HG02973 (cell line): ENCODE data around the gene ANXA6.
A peak's percentile ranks its signal among the peaks of the same experiment; 100 is the strongest.

Experiments
- ATAC-seq: cut with Tn5 transposase; IDR thresholded peaks from one replicate; pipeline ENCODE4 v1.9.1; 2021; ENCODE audit warnings: moderate library complexity; ENCODE audit not compliant: unreplicated experiment

The ANXA6 gene

DNA sequence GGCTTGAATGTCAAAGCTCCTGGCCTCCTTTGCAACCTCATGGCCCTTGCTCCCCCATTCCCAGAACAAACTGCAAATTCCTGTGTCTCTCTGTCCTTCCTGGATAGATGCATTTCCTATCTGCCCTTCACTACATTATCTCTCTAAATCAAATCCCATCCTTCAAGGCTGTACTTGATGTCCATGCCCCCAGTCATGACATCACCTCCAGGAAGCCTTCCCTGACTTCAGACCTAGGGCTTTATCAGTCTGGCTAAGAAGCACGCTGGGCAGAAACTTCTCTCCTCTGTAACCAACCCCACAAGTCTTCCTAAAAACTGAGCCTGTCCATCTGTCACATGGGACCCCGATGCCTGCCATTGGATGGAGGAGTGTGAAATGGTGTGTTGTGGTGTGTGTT is 51.1 kb downstream of the ANXA6 start:
- ATAC-seq = no peak

- ATAC-seq = no peak
These were observed 51.5 kb downstream of the ANXA6 start for GRCh38 chr5:151106043-151106442.

DNA sequence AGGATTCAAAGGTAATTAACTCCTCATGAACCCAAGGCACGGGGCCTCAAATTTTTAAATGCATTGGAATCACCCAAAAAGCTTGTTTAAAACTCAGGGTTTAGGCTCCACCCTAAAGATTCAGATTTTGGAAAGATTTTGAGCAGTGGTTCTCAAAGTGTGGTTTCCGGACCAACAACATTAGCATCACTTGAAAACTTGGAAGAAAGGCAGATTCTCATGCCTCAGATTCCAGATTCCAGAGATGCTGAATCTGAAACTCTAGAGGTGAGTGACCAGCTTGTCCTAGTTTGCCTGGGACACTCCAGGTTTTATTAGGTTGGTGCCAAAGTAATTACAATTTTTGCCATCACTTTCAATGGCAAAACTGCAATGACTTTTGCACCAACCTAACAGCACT is 52.0 kb downstream of the ANXA6 start:
- no peak for ATAC-seq

- no peak for ATAC-seq
These were observed 52.8 kb downstream of the ANXA6 start for GRCh38 chr5:151104795-151105194.

GRCh38 chr5:151101746-151102145 is 55.8 kb downstream of the ANXA6 start:
- ATAC-seq = no peak

GRCh38 chr5:151101151-151101550 is 56.4 kb downstream of the ANXA6 start:
- no peak for ATAC-seq

DNA sequence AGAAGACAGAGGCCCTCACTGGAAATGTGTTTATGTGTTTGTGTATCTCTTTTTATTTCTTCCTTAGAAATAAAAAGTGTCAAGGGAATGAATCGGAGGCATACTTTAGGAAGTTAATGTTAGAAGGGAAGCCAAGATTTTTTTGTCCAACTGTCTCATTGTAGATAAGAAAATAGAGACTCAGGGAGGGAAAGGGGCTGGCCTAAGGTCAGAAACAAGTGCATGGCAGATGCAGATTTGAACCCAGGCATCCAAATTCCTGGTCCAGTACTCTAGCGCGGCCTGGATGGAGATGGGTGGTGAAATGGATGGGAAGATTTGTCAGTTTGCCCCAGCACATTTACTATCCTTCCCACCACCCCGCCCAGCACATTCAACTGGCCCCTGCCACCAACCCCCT is 56.9 kb downstream of the ANXA6 start:
- ATAC-seq = no peak

DNA sequence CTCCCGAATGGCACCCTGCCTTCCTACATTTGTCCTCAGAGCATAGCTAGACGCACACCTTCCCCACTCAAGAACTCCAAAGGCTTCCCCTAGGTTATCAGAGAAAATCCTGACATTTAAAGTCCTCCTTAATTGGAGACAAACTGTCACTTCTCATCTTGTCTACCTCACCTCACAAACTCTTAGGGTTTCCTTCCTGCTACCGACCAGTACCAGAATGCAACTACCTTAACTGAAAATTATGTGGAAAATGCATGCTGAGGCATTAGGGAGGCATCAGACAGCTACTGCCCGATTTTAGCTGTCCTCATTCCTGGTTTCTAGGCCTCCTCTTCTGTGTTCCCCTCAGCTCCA is 58.8 kb downstream of the ANXA6 start:
- ATAC-seq = no peak

DNA sequence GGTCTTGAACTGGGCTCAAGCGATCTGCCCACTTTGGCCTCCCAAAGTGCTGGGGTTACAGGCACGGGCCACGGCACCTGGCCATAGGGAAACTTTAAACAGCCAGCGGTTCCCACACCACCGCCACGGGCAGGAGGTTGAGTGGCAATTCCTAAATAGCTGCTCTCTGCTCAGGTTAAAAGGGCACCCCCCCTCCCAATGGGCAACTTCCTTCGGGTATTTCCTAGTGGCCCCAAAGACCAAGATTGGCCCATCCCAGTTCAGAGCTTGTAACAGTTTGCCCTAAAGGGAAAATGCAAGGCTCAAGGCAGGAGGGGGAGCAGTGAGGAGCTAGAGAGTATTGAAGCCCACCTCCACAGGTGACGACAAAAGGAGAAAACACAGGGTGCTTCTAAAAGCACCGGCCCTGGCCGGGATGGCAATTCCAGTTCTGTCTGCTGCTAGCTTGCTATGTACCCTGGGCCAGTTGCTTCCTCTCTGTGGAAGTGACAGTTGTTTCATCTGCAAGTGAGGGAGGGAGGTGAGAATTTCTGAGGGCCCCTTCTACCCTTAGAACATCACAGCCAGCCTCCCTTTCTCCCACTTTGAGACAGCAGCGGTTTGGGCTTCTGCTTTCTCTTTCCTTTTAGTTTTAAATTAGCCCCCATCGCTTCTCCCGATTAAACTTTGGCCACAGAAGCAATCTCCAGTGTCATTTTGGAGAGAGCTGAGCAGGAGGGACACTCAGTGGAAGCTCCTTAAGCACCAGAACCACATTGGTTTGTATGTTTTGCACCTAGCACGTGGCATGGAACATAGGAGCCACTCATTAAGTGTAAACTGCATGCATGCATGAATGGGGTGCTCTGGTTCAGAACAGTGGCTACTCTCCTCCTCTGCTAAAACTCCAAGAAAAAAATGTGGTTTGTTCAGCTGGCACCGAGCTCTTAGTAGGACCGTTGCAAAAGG is 59.5 kb downstream of the ANXA6 start:
- peak; percentile 41 for ATAC-seq

- no peak for ATAC-seq
These were observed 60.5 kb downstream of the ANXA6 start for GRCh38 chr5:151097061-151097460.

DNA sequence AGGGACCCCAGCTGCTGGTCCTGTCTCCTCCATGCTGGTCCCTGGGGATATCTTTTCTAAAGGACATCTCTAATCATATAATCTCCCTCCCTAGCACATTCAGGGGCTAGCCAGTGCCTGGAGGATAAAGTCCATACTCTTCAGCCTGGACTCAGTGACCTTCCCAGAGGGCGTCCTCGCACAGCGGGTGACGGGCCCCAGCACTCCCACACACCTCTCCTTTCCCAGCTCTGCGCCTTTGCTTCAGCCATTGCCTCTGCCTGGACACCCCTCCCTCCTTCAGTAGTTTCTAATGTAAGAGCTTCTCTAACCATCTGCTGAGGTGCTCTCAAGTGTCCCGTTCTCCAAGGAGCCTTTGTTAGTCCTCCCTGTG is 61.6 kb downstream of the ANXA6 start:
- ATAC-seq = no peak

DNA sequence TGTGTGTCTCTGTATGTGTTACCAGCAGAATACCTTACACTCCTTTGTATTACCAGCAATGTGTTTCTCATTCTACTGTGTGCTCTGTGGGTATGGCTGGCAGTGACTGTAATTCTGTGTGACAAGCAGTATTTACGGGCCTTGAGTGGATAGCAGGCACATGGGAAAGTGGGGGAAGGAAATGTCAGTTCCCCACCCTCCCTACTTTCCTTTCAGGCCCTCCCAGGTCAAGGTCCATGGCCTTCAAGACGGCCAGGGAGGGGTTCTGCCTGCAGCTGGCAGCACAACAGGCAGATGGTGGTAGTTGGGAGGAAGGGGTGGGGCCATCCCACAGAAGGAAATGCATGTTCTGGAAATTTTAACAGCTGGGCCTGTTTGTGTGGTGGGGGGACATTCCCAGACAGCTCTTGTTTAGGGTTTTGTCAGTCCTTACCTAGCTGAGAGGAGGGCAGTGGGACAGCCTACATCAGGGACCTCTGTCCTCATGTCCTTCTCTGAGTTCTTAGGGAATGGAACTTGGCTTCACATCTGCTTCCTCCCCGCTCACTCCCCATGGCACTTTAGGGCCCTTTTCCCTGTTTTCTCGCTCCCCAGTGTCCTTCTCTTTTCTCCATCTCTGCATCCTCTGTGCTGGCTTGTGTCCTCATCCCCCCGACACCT is 62.1 kb downstream of the ANXA6 start:
- no peak for ATAC-seq

DNA sequence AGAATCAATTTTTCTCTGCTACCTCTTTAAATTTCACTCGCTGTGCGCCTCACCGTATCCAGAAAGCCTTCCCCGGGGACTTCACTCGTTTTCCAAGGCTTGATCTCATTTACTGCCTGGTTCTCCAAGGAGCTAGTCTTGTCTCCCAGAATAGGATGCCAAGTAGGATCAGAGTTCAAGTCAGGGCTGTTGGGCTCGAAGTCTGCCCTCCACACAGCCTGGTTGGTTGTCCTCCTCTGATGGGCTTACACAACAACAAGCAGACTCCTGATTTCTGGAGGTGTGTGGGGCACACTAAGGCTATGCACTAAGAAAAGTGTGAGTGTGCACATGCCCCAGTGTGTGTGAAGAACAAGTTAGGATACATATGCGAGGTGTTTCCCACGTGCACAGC is 62.7 kb downstream of the ANXA6 start:
- no peak for ATAC-seq

GRCh38 chr5:151094030-151094851 is 63.3 kb downstream of the ANXA6 start:
- peak; percentile 74 for ATAC-seq

DNA sequence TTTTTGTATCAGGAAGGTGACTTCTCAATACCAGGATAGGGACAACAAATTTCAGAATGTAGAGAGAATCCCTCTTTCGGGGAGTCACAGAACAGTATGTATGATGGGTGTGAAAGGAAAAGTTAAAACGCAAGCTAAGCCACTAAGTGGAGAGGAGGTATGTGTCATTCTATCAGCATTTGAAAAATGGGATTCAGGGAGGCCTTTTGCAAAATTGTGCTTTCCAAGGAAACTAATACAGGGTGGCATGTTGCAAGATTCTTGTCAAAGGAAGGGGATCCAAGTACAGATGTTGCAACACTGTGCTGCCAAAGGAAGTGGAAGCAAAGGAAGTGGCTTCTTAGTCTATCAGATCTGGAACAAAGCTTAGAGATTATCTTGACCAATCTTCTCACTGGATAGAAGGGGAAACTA is 64.1 kb downstream of the ANXA6 start:
- peak; percentile 4 for ATAC-seq

DNA sequence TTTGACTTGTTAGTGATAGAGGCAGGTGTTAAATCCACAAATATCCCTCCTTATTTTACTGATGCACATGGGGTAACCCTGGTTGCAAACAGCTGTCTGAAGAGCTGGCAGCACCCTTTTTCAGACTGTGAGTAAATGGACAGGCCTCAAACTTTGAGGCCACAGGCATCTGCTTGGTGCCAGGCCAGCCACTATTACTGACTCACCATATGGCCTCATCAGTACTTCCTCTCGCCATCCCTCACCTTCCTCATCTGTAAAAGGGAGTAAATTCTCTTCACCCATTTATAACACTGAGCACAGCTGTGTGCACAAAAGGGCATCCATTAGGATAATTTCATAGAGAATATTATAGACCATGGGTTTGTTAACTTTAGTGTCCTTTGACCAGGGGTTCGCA is 64.8 kb downstream of the ANXA6 start:
- ATAC-seq = no peak

DNA sequence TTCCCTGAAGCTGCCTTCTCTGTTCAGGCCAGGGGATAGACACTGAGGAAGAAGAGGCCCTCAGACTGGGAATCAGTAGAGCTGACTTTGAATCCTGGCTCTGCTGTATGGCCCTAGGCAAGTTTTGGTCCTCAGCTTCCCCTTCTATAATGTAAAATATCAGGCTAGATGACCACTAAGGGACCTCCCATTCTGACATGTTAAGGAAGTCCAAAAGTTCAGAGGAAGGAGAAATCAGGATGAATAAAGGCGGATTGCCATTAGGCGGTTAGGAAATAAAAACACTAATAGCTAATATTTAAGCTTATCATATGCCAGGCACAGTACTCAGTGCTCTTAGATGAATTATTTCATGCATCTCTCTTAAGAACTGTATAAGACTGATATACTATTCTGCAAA is 67.9 kb downstream of the ANXA6 start:
- no peak for ATAC-seq

DNA sequence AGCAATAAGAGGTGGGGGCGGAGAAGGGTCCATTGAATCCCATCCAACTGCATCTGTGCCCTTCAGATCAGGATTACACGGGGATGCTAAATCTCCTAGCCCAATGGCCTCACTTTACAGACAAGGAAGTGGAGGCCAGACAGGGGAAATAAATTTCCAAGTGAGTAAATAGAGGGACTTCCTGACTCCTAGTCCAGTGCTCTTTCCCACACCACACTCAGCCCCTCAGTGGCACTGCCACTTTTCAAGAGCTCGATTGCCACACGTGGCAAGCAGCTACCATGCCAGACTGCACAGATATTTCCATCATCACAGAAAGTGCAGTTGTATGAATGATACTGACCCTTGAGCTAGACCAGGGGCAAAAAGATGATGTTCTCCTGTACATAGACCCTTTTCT is 68.6 kb downstream of the ANXA6 start:
- no peak for ATAC-seq

- ATAC-seq = no peak
These were observed 70.1 kb downstream of the ANXA6 start for GRCh38 chr5:151087486-151087885.

GRCh38 chr5:151086905-151087360 is 70.6 kb downstream of the ANXA6 start:
- ATAC-seq = peak; percentile 70

DNA sequence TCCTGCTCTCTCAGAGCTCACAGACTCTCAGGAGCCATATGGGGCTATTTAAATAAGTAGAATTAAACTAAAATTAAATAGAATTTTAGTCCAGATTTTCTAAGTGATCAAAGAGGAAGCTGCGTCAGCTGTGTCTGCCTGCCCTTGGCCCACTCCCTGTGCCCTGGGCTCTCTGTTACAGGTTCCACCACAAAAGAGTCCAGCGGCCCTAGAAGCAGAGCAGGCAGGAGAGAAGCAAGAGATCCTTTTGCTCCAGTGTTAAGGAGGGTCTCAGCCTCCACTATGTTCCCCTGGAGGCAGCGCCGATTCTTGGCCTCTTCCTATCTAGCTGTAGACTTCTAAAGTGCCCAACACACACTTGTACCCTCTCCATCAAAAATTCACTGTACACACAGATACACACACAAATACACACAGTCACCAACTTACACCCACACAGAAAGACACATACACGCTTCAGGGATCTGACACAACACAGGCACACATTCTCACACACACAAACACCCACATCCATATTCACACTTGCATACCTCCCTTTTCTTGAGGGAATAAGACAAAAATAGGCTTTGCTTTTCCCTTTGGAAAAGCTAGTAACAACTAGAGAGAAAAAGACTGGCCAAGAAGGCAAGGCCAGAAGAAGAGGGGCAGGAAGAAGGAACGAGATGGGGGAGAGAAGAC is 71.2 kb downstream of the ANXA6 start:
- ATAC-seq = no peak
